HepG2 (cell line): ENCODE measurements around the gene CIAPIN1. TPM values are rescaled to one million over a fixed set of nuclear protein-coding genes. Genes with fewer than 3 reads are reported as not detected.

Experiments used
- ATF7-NPFF ChIP-seq: sonication (generic); formaldehyde crosslinking; IDR thresholded peaks from 2 replicates; pipeline ENCODE4 v1.8.1; 2023; ENCODE audit warnings: mild to moderate bottlenecking, low read depth, missing genetic modification reagents, moderate library complexity
- CREM ChIP-seq, 2 experiments: sonication (generic) in 1 of 2; formaldehyde crosslinking in 1 of 2; IDR thresholded peaks; 2 replicates each; pipeline versions ENCODE4 v1.4.0 to v1.6.1; 2016 to 2020; ENCODE audit warnings: antibody characterized with exemption in 1 of 2, mild to moderate bottlenecking in 1 of 2, missing genetic modification reagents in 1 of 2
- GABPB1 ChIP-seq: IDR thresholded peaks from 2 replicates; pipeline ENCODE4 v1.6.1; 2016; ENCODE audit warnings: mild to moderate bottlenecking, missing genetic modification reagents, moderate library complexity, missing compliant biosample characterization
- JUNB ChIP-seq: sonication (generic); formaldehyde crosslinking; IDR thresholded peaks from 2 replicates; pipeline ENCODE4 v1.8.0; 2022; ENCODE audit warnings: missing genetic modification reagents, mild to moderate bottlenecking, borderline replicate concordance
- MIXL1 ChIP-seq: IDR thresholded peaks from 2 replicates; pipeline ENCODE4 v1.6.1; 2016
- NR2F6 ChIP-seq, 2 experiments: IDR thresholded peaks; 2 replicates each; pipeline ENCODE4 v1.6.1; 2016; ENCODE audit warnings: antibody characterized with exemption in 1 of 2, mild to moderate bottlenecking in 1 of 2
- RFX5 ChIP-seq: IDR thresholded peaks from 2 replicates; pipeline ENCODE4 v1.6.1; 2011; ENCODE audit warnings: low read depth, low read length, improper control_type of control experiment
- SMAD3 ChIP-seq: sonication (generic); formaldehyde crosslinking; IDR thresholded peaks from 2 replicates; pipeline ENCODE4 v1.4.0; 2020; ENCODE audit warnings: missing genetic modification reagents
- SRF ChIP-seq: IDR thresholded peaks from 2 replicates; pipeline ENCODE4 v1.6.1; 2011; ENCODE audit warnings: mild to moderate bottlenecking, low read depth, low read length, moderate library complexity
- YEATS4 ChIP-seq: sonication (generic); formaldehyde crosslinking; IDR thresholded peaks from 2 replicates; pipeline ENCODE4 v1.4.0; 2020; ENCODE audit warnings: missing genetic modification reagents, borderline replicate concordance
- ZFP82 ChIP-seq: sonication (generic); formaldehyde crosslinking; IDR thresholded peaks from 2 replicates; pipeline ENCODE4 v1.5.1; 2020; ENCODE audit warnings: mild to moderate bottlenecking, missing genetic modification reagents, borderline replicate concordance
- ZKSCAN8 ChIP-seq: IDR thresholded peaks from 2 replicates; pipeline ENCODE4 v1.6.1; 2016; ENCODE audit warnings: borderline replicate concordance, missing genetic modification reagents, missing compliant biosample characterization
- ZMYM3 ChIP-seq: sonication (generic); formaldehyde crosslinking; IDR thresholded peaks from 2 replicates; pipeline ENCODE4 v1.5.1; 2020; ENCODE audit warnings: mild to moderate bottlenecking, missing genetic modification reagents
- ZNF138 ChIP-seq: sonication (generic); formaldehyde crosslinking; IDR thresholded peaks from 2 replicates; pipeline ENCODE4 v1.5.0; 2020; ENCODE audit warnings: mild to moderate bottlenecking, low read depth, missing genetic modification reagents
- ZNF772 ChIP-seq: sonication (generic); formaldehyde crosslinking; IDR thresholded peaks from 2 replicates; pipeline ENCODE4 v1.5.0; 2020; ENCODE audit warnings: mild to moderate bottlenecking, missing genetic modification reagents
- ZNF775 ChIP-seq: sonication (generic); formaldehyde crosslinking; IDR thresholded peaks from 2 replicates; pipeline ENCODE4 v1.4.0; 2020; ENCODE audit warnings: missing genetic modification reagents, mild to moderate bottlenecking, moderate library complexity, borderline replicate concordance
- ZNF782 ChIP-seq: sonication (generic); formaldehyde crosslinking; IDR thresholded peaks from 2 replicates; pipeline ENCODE4 v1.4.0; 2020; ENCODE audit warnings: missing genetic modification reagents, mild to moderate bottlenecking, borderline replicate concordance
- ZSCAN9 ChIP-seq: IDR thresholded peaks from 2 replicates; pipeline ENCODE4 v1.6.1; 2016; ENCODE audit warnings: borderline replicate concordance
- polyA plus RNA-seq, 8 experiments: library from polyadenylated mRNA; depleted of rRNA in 3 of 8; stranded (reverse) in 7 of 8; unstranded in 1 of 8; fragments of >200 nt; fragmentation: Illumina TruSeq in 4 of 8; extraction: Trizol in 4 of 8; gene quantifications; 2 replicates each; pipeline versions ENCODE4 v1.2.1 to v1.2.3, GENCODE V29; 2011 to 2016; ENCODE audit warnings: low read depth in 4 of 8, missing spikeins in 1 of 8, mixed read lengths in 1 of 8; ENCODE audit not compliant: insufficient read depth in 1 of 8
- total RNA-seq, 5 experiments: library from RNA; depleted of rRNA; stranded (reverse); fragments of >200 nt; fragmentation: Illumina TruSeq; extraction: Trizol; gene quantifications; 2 replicates each; pipeline ENCODE4 v1.2.3, GENCODE V29; 2016; ENCODE audit warnings: low read depth in 1 of 5
- TF ChIP-seq, protein P1 (sequence below): sonication (generic); formaldehyde crosslinking; IDR thresholded peaks from 2 replicates; pipeline ENCODE4 v1.5.1; 2020; ENCODE audit warnings: mild to moderate bottlenecking, moderate library complexity, missing genetic modification reagents
- TF ChIP-seq, protein P2 (sequence below): IDR thresholded peaks from 2 replicates; pipeline ENCODE4 v1.6.1; 2016; ENCODE audit warnings: low read depth, borderline replicate concordance
- TF ChIP-seq, protein P3 (sequence below): sonication (generic); formaldehyde crosslinking; IDR thresholded peaks from 2 replicates; pipeline ENCODE4 v1.5.1; 2020; ENCODE audit warnings: missing genetic modification reagents, mild to moderate bottlenecking, borderline replicate concordance
- TF ChIP-seq, protein P4 (sequence below): sonication (generic); formaldehyde crosslinking; IDR thresholded peaks from 2 replicates; pipeline ENCODE4 v1.4.0; 2020; ENCODE audit warnings: missing genetic modification reagents

CIAPIN1 gene
- total and polyA plus RNA-seq, 2 of the 13 experiments (the other 11 are each of a cell fraction or from before 2014, with no cell fraction given) = 69.3 to 89.7 TPM

DNA sequence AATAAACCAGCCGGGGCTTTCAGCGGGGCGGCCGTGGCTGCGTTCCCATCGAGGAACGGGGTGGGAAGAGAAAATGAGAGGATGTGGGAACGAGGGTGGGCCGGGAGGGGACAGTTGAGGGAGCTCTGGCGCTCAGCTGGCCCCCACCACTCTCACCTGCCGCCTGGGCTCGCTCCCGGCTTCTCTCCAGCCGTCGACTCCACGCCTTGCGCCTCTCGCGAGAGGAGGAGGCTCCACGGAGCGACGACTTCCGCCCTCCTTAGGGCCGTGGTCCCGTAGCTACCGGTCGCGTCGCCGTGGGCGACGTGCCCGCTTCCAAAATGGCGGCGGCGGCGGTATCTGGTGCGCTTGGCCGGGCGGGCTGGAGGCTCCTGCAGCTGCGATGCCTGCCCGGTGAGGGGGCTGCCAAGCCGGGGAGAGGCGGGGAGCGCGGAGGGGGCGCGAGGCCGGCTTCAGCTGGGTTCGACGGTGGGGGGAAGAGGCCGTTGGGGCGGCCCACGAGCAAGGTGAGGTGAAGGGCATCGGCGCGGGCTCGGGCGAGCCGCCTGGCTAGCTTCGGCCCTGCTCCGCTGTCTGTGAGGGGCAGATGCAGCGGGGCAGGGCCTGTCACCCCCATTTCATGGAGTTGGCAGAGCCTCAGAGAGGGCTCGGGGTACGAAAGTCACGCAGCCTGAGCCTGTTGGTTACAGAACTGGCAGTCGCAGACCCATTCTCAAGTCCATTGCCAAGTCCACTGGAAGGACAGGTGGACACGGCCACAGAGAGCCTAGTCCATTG is at the start of gene CIAPIN1, which contains the start of gene COQ9 (continued):
- peak; percentile 78; the same call in 1 of the 2 replicates for TF ChIP-seq ZNF772 (CRISPR knock-in tag)
- peak; percentile 96 for TF ChIP-seq ATF7-NPFF (CRISPR knock-in tag)
- peak; percentile 93 for TF ChIP-seq ZNF775 (CRISPR knock-in tag)
- TF ChIP-seq ZFP82 = peak; percentile 77; the same call in 1 of the 2 replicates
- no peak for TF ChIP-seq NR2F6 (IDR thresholded peaks at IDR 0.05)
- peak; percentile 49; the same call in 1 of the 2 replicates for TF ChIP-seq NR2F6 (CRISPR knock-in tag; IDR thresholded peaks at IDR 0.05)
- TF ChIP-seq MIXL1 (CRISPR knock-in tag) = peak; percentile 77
- TF ChIP-seq SRF = no peak
- peak; percentile 85 for TF ChIP-seq CREM (IDR thresholded peaks at IDR 0.05)
- TF ChIP-seq CREM (CRISPR knock-in tag; IDR thresholded peaks at IDR 0.05) = peak; percentile 67; the same call in 1 of the 2 replicates
- peak; percentile 67 for TF ChIP-seq ZKSCAN8 (CRISPR knock-in tag)
- TF ChIP-seq, protein P1, sequence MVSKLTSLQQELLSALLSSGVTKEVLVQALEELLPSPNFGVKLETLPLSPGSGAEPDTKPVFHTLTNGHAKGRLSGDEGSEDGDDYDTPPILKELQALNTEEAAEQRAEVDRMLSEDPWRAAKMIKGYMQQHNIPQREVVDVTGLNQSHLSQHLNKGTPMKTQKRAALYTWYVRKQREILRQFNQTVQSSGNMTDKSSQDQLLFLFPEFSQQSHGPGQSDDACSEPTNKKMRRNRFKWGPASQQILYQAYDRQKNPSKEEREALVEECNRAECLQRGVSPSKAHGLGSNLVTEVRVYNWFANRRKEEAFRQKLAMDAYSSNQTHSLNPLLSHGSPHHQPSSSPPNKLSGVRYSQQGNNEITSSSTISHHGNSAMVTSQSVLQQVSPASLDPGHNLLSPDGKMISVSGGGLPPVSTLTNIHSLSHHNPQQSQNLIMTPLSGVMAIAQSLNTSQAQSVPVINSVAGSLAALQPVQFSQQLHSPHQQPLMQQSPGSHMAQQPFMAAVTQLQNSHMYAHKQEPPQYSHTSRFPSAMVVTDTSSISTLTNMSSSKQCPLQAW (CRISPR knock-in tag) = peak; percentile 89; the same call in 1 of the 2 replicates
- no peak for TF ChIP-seq RFX5
- TF ChIP-seq, protein P2, sequence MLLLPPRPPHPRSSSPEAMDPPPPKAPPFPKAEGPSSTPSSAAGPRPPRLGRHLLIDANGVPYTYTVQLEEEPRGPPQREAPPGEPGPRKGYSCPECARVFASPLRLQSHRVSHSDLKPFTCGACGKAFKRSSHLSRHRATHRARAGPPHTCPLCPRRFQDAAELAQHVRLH (CRISPR knock-in tag) = peak; percentile 88
- TF ChIP-seq ZNF138 (CRISPR knock-in tag) = no peak
- peak; percentile 90; the same call in 1 of the 2 replicates for TF ChIP-seq ZNF782 (CRISPR knock-in tag)
- no peak; the same call in 1 of the 2 replicates for TF ChIP-seq JUNB
- peak; percentile 99 for TF ChIP-seq GABPB1 (CRISPR knock-in tag)
- TF ChIP-seq, protein P3, sequence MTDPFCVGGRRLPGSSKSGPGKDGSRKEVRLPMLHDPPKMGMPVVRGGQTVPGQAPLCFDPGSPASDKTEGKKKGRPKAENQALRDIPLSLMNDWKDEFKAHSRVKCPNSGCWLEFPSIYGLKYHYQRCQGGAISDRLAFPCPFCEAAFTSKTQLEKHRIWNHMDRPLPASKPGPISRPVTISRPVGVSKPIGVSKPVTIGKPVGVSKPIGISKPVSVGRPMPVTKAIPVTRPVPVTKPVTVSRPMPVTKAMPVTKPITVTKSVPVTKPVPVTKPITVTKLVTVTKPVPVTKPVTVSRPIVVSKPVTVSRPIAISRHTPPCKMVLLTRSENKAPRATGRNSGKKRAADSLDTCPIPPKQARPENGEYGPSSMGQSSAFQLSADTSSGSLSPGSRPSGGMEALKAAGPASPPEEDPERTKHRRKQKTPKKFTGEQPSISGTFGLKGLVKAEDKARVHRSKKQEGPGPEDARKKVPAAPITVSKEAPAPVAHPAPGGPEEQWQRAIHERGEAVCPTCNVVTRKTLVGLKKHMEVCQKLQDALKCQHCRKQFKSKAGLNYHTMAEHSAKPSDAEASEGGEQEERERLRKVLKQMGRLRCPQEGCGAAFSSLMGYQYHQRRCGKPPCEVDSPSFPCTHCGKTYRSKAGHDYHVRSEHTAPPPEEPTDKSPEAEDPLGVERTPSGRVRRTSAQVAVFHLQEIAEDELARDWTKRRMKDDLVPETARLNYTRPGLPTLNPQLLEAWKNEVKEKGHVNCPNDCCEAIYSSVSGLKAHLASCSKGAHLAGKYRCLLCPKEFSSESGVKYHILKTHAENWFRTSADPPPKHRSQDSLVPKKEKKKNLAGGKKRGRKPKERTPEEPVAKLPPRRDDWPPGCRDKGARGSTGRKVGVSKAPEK (CRISPR knock-in tag) = no peak
- TF ChIP-seq YEATS4 (CRISPR knock-in tag) = peak; percentile 79; the same call in 1 of the 2 replicates
- TF ChIP-seq ZMYM3 (CRISPR knock-in tag) = peak; percentile 61; the same call in 1 of the 2 replicates
- no peak; the same call in 1 of the 2 replicates for TF ChIP-seq SMAD3
- TF ChIP-seq, protein P4, sequence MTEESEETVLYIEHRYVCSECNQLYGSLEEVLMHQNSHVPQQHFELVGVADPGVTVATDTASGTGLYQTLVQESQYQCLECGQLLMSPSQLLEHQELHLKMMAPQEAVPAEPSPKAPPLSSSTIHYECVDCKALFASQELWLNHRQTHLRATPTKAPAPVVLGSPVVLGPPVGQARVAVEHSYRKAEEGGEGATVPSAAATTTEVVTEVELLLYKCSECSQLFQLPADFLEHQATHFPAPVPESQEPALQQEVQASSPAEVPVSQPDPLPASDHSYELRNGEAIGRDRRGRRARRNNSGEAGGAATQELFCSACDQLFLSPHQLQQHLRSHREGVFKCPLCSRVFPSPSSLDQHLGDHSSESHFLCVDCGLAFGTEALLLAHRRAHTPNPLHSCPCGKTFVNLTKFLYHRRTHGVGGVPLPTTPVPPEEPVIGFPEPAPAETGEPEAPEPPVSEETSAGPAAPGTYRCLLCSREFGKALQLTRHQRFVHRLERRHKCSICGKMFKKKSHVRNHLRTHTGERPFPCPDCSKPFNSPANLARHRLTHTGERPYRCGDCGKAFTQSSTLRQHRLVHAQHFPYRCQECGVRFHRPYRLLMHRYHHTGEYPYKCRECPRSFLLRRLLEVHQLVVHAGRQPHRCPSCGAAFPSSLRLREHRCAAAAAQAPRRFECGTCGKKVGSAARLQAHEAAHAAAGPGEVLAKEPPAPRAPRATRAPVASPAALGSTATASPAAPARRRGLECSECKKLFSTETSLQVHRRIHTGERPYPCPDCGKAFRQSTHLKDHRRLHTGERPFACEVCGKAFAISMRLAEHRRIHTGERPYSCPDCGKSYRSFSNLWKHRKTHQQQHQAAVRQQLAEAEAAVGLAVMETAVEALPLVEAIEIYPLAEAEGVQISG = peak; percentile 98
- peak; percentile 17; the same call in 1 of the 2 replicates for TF ChIP-seq ZSCAN9 (CRISPR knock-in tag)
